Endothelial cell of umbilical vein (primary cell): ENCODE data around the gene PNMA8A. TPM values are rescaled to one million over a fixed set of nuclear protein-coding genes. Genes with fewer than 3 reads are reported as not detected.

Source experiments
- BruUV-seq: library from RNA; stranded (reverse); fragments of 400-500 nt; replicated peaks from 2 replicates; lab custom pipeline; 2021; lab: Mats Ljungman, UMichigan
- CTCF ChIA-PET: fragments of 300-600, 350-600 bp; sonication (Branson Sonifier 250); formaldehyde crosslinking; loops from one replicate; lab custom pipeline; 2021; ENCODE audit warnings: antibody characterized with exemption, inconsistent platforms; lab: Charles Lee
- POLR2A ChIA-PET: fragments of 300-600, 350-600 bp; sonication (Branson Sonifier 250); formaldehyde crosslinking; loops from one replicate; lab custom pipeline; 2021; ENCODE audit warnings: antibody characterized with exemption, inconsistent platforms; lab: Charles Lee
- DNase-seq: peaks from one replicate; pipeline ENCODE4 v3.0.0-alpha.2; 2011; ENCODE audit warnings: low read depth, low spot score
- FAIRE-seq: peaks from 2 replicates; lab custom pipeline; 2011; peaks lifted over from hg19 to GRCh38; lab: Jason Lieb, UNC
- H2AFZ ChIP-seq: 2 replicates; pipeline ENCODE4 v1.6.0; 2012; ENCODE audit warnings: low read depth, low read length, control low read depth, inconsistent platforms
- H3K27ac ChIP-seq: 2 replicates; pipeline ENCODE4 v1.5.1; 2011; ENCODE audit warnings: low read depth, mild to moderate bottlenecking, control low read depth, low read length, moderate library complexity; ENCODE audit not compliant: insufficient read depth
- H3K27me3 ChIP-seq, 2 experiments: 2 replicates each; pipeline versions ENCODE4 v1.6.0 to v1.6.1; 2011; ENCODE audit warnings: low read length in 2 of 2, mixed read lengths in 1 of 2; ENCODE audit not compliant: control insufficient read depth in 2 of 2, insufficient read depth in 2 of 2
- H3K36me3 ChIP-seq, 2 experiments: 2 replicates in 1 of 2; 3 replicates in 1 of 2; pipeline ENCODE4 v1.5.1; 2011; ENCODE audit warnings: low read length in 2 of 2, mild to moderate bottlenecking in 1 of 2, moderate library complexity in 1 of 2; ENCODE audit not compliant: control insufficient read depth in 2 of 2, insufficient read depth in 2 of 2; ENCODE audit errors: extremely low read depth in 1 of 2
- H3K4me1 ChIP-seq: 3 replicates; pipeline ENCODE4 v1.5.1; 2011; ENCODE audit warnings: mild to moderate bottlenecking, low read length; ENCODE audit not compliant: control insufficient read depth, insufficient read depth; ENCODE audit errors: extremely low read depth
- H3K4me2 ChIP-seq: 2 replicates; pipeline ENCODE4 v1.6.1; 2011; ENCODE audit warnings: low read length, control low read depth, mixed read lengths; ENCODE audit not compliant: insufficient read depth
- H3K4me3 ChIP-seq, 3 experiments: fragments of 200-600 bp in 1 of 3; sonication (generic), shearing (Covaris generic) in 1 of 3; replicated peaks in 1 of 3; 2 replicates each; pipeline ENCODE4 v1.5.1; 2011 to 2016; ENCODE audit warnings: control low read depth in 3 of 3, low read length in 3 of 3, mild to moderate bottlenecking in 2 of 3, inconsistent platforms in 1 of 3, low read depth in 1 of 3, moderate library complexity in 1 of 3; ENCODE audit not compliant: insufficient read depth in 1 of 3
- H3K79me2 ChIP-seq: 2 replicates; pipeline ENCODE4 v1.6.0; 2012; ENCODE audit warnings: low read length, inconsistent platforms; ENCODE audit not compliant: control insufficient read depth, insufficient read depth
- H3K9ac ChIP-seq: replicated peaks from 2 replicates; pipeline ENCODE3; 2011; ENCODE audit warnings: low read length, control low read depth; ENCODE audit not compliant: insufficient read depth; ENCODE audit errors: extremely low read depth
- H3K9me1 ChIP-seq: replicated peaks from 3 replicates; pipeline ENCODE4 v1.6.0; 2011; ENCODE audit warnings: mild to moderate bottlenecking, low read length; ENCODE audit not compliant: control insufficient read depth, insufficient read depth; ENCODE audit errors: extremely low read depth
- H3K9me3 ChIP-seq: replicated peaks from 2 replicates; pipeline ENCODE4 v1.5.1; 2012; ENCODE audit warnings: low read length, inconsistent platforms; ENCODE audit not compliant: control insufficient read depth, insufficient read depth
- H4K20me1 ChIP-seq: replicated peaks from 2 replicates; pipeline ENCODE3; 2011; ENCODE audit warnings: mild to moderate bottlenecking, low read length; ENCODE audit not compliant: control insufficient read depth, insufficient read depth; ENCODE audit errors: extremely low read depth
- EZH2 ChIP-seq: IDR thresholded peaks from 2 replicates; pipeline ENCODE4 v1.6.1; 2012; ENCODE audit warnings: borderline replicate concordance, low read depth, mild to moderate bottlenecking, moderate library complexity, low read length, inconsistent platforms; ENCODE audit not compliant: severe bottlenecking
- FOS ChIP-seq: IDR thresholded peaks from 2 replicates; pipeline ENCODE4 v1.6.1; 2011; ENCODE audit warnings: mild to moderate bottlenecking, low read length, moderate library complexity, borderline replicate concordance; ENCODE audit not compliant: insufficient read depth
- GATA2 ChIP-seq: IDR thresholded peaks from 2 replicates; pipeline ENCODE4 v1.7.0; 2011; ENCODE audit warnings: low read depth, mild to moderate bottlenecking, moderate library complexity, mixed read lengths, low read length; ENCODE audit not compliant: insufficient read length, insufficient read depth
- JUN ChIP-seq: IDR thresholded peaks from 2 replicates; pipeline ENCODE4 v1.6.1; 2011; ENCODE audit warnings: borderline replicate concordance, low read depth; ENCODE audit not compliant: insufficient read length, insufficient read depth
- MYC ChIP-seq: IDR thresholded peaks from one replicate; pipeline ENCODE4 v1.6.1; 2011; ENCODE audit warnings: mild to moderate bottlenecking, low read depth, low read length
- POLR2A ChIP-seq: IDR thresholded peaks from 2 replicates; pipeline ENCODE4 v1.6.1; 2012; ENCODE audit warnings: low read depth, mild to moderate bottlenecking, control low read depth, low read length
- POLR2AphosphoS5 ChIP-seq: IDR thresholded peaks from 2 replicates; pipeline ENCODE4 v1.6.1; 2012; ENCODE audit warnings: low read depth, mild to moderate bottlenecking, control low read depth, low read length, moderate library complexity; ENCODE audit not compliant: insufficient read depth
- dilution Hi-C: fragments of 300-500 bp; cut with MboI; formaldehyde crosslinking; loops from one replicate; pipeline ENCODE4 v1.15.0; 2019; ENCODE audit warnings: low sequenced_read_pairs; ENCODE audit not compliant: extremely low pct_ligation_motif_present
- intact Hi-C: fragments of 100-400 bp; cut with micrococcal nuclease; formaldehyde crosslinking; loops from one replicate; pipeline ENCODE4 v1.10.0; 2022
- polyA plus RNA-seq, 4 experiments: library from polyadenylated mRNA; depleted of rRNA in 3 of 4; stranded (reverse) in 3 of 4; unstranded in 1 of 4; fragments of >200 nt; gene quantifications; 2 replicates each; pipeline versions ENCODE4 v1.2.1 to v1.2.3, GENCODE V29; 2011 to 2012; ENCODE audit warnings: missing spikeins in 1 of 4
- total RNA-seq: library from RNA; stranded (reverse); gene quantifications from 2 replicates; pipeline ENCODE4 v1.2.3, GENCODE V29; 2021
- TF ChIP-seq, protein P1 (sequence below): IDR thresholded peaks from 2 replicates; pipeline ENCODE4 v1.6.1; 2011; ENCODE audit not compliant: insufficient read depth, insufficient read length
- TF ChIP-seq, protein P2 (sequence below), 2 donors: IDR thresholded peaks; 1 replicate in 1 of 2; 2 replicates in 1 of 2; pipeline ENCODE4 v1.5.1; 2011; ENCODE audit warnings: low read length in 2 of 2, mild to moderate bottlenecking in 2 of 2, moderate library complexity in 2 of 2, control low read depth in 1 of 2, inconsistent platforms in 1 of 2, low read depth in 1 of 2; ENCODE audit not compliant: insufficient read depth in 1 of 2; ENCODE audit errors: extremely low read depth in 1 of 2

The PNMA8A gene
- total and polyA plus RNA-seq, 2 donors (not counting 3 experiments of a cell fraction or from before 2014, with no cell fraction given) = 0.25 to 0.27 TPM

- H2AFZ ChIP-seq = no peak overlapping the region
- H3K9ac ChIP-seq = no peak overlapping the region
- no peaks in the 10 kb centered on the region for H3K9me3 ChIP-seq
- H3K9me1 ChIP-seq = no peaks in the 10 kb centered on the region
- no peaks in the 10 kb centered on the region for H4K20me1 ChIP-seq
- dilution Hi-C loops (no loop called here), intact Hi-C loops (no loop called here)
- no peaks in the 10 kb centered on the region for H3K79me2 ChIP-seq
- no peak overlapping the region for H3K27ac ChIP-seq
- H3K4me3 ChIP-seq = no peak overlapping the region
- no peaks in the 10 kb centered on the region for H3K36me3 ChIP-seq
- no peak for DNase-seq
- ChIA-PET POLR2A (no interaction called here), CTCF (interaction anchor here (0.7 kb wide), 1 partner anchor 68 kb away, joined by 3 read pairs; no protein-coding TSS in a partner anchor)
- H3K27me3 ChIP-seq = peaks cover 5 to 8% of the 10 kb centered on the region in 2 experiments
- no TSS peak for BruUV-seq
- H3K4me1 ChIP-seq = no peaks in the 10 kb centered on the region
- FAIRE-seq = no peak
- H3K4me2 ChIP-seq = no peak overlapping the region
- TF ChIP-seq JUN (no peak), FOS (no peak), MYC (no peak), GATA2 (no peak), POLR2AphosphoS5 (no peak), POLR2A (no peak), EZH2 (no peak)
- TF ChIP-seq, protein P1, sequence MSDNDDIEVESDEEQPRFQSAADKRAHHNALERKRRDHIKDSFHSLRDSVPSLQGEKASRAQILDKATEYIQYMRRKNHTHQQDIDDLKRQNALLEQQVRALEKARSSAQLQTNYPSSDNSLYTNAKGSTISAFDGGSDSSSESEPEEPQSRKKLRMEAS = no peak
- TF ChIP-seq, protein P2, sequence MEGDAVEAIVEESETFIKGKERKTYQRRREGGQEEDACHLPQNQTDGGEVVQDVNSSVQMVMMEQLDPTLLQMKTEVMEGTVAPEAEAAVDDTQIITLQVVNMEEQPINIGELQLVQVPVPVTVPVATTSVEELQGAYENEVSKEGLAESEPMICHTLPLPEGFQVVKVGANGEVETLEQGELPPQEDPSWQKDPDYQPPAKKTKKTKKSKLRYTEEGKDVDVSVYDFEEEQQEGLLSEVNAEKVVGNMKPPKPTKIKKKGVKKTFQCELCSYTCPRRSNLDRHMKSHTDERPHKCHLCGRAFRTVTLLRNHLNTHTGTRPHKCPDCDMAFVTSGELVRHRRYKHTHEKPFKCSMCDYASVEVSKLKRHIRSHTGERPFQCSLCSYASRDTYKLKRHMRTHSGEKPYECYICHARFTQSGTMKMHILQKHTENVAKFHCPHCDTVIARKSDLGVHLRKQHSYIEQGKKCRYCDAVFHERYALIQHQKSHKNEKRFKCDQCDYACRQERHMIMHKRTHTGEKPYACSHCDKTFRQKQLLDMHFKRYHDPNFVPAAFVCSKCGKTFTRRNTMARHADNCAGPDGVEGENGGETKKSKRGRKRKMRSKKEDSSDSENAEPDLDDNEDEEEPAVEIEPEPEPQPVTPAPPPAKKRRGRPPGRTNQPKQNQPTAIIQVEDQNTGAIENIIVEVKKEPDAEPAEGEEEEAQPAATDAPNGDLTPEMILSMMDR (IDR thresholded peaks at IDR 0.05; ENCODE audit: extremely low read depth in 1 of 2, insufficient read depth in 1 of 2, low read depth in 1 of 2, low read length in 2 of 2) = no peak
These were observed 1.7 kb downstream of the PNMA8A start for GRCh38 chr19:46469541-46470185.
